ENCODE measurements around the gene CD52.

GRCh38 chr1:26337206-26337535, 19.4 kb downstream of the CD52 start:
- TF ChIP-seq POLR2A (IDR thresholded peaks at IDR 0.05; ENCODE audit: borderline replicate concordance, extremely low read depth, insufficient read depth, insufficient read length): no peak
- no peak for TF ChIP-seq CTCF (IDR thresholded peaks at IDR 0.05 in 2 of 3, conservative IDR thresholded peaks at IDR 0.05 in 1 of 3; ENCODE audit: borderline replicate concordance in 1 of 3, insufficient read depth in 1 of 3, low read depth in 2 of 3, low read length in 2 of 3)
- TF ChIP-seq TCF7L2 (IDR thresholded peaks at IDR 0.05; ENCODE audit: borderline replicate concordance, extremely low read depth, insufficient read depth, insufficient read length): no peak
- TF ChIP-seq SRF (IDR thresholded peaks at IDR 0.05; ENCODE audit: low read depth): no peak
